BLaER1 treated with 17β-estradiol and CSF1 and Interleukin-3, amounts not matched to agents 10 nM and 100 nM (cell line): ENCODE results near the gene CNOT6.
"Not testable (repeated sequence)": the region's sequence is repeated elsewhere in the genome, so short reads cannot be mapped to it uniquely, and the experiment has no call there.

Experiments
- H3K27ac ChIP-seq, 11 experiments: shearing (Covaris generic); formaldehyde crosslinking; 2 replicates each; pipeline ENCODE4 v1.8.1; 2022
- H3K27me3 ChIP-seq, 11 experiments: shearing (Covaris generic); formaldehyde crosslinking; 2 replicates each; pipeline ENCODE4 v1.8.1; 2022
- H3K36me3 ChIP-seq, 11 experiments: shearing (Covaris generic); formaldehyde crosslinking; 2 replicates each; pipeline ENCODE4 v1.8.1; 2022
- H3K4me1 ChIP-seq, 10 experiments: shearing (Covaris generic); formaldehyde crosslinking; 2 replicates each; pipeline ENCODE4 v1.8.1; 2022
- H3K4me2 ChIP-seq, 11 experiments: shearing (Covaris generic); formaldehyde crosslinking; 2 replicates each; pipeline ENCODE4 v1.8.1; 2022
- H3K4me3 ChIP-seq, 10 experiments: shearing (Covaris generic); formaldehyde crosslinking; 2 replicates each; pipeline ENCODE4 v1.8.1; 2022
- H3K9ac ChIP-seq, 11 experiments: shearing (Covaris generic); formaldehyde crosslinking; 2 replicates each; pipeline ENCODE4 v1.8.1; 2022
- H3K9me3 ChIP-seq, 11 experiments: shearing (Covaris generic); formaldehyde crosslinking; replicated peaks in 1 of 11; 2 replicates each; pipeline ENCODE4 v1.8.1; 2022
- H4K20me1 ChIP-seq, 11 experiments: shearing (Covaris generic); formaldehyde crosslinking; 2 replicates each; pipeline ENCODE4 v1.8.1; 2022
- Cebpa-rat ChIP-seq, 11 experiments: shearing (Covaris generic); IDR thresholded peaks; 2 replicates each; pipeline ENCODE4 v1.8.1; 2022

Gene CNOT6

GRCh38 chr5:180494060-180494509 is at the start of gene CNOT6:
CNOT6 (plus strand) TSS chr5:180494379; CDS start chr5:180529277, 34,898 bp downstream.
- no peaks in the 10 kb centered on the region for H3K27me3 ChIP-seq
- peak within 1 kb of the TSS; percentile 82 to 97 (median 94) for H3K4me2 ChIP-seq
- H4K20me1 ChIP-seq = peaks cover 41 to 48% (median 46%) of the 10 kb centered on the region in 11 experiments; a peak in 21 of 22 replicates
- H3K9me3 ChIP-seq = no peaks in the 10 kb centered on the region
- peak within 1 kb of the TSS; percentile 91 to 99 (median 98) for H3K9ac ChIP-seq
- no peak for TF ChIP-seq Cebpa-rat (IDR thresholded peaks at IDR 0.05)
- H3K4me3 ChIP-seq = peak within 1 kb of the TSS; percentile 83 to 100 (median 99)
- H3K27ac ChIP-seq = peak within 1 kb of the TSS; percentile 79 to 100 (median 99)
- peaks cover 20 to 52% (median 40%) of the 10 kb centered on the region in 10 experiments for H3K4me1 ChIP-seq
- H3K36me3 ChIP-seq = peaks cover 0 to 38% (median 31%) of the 10 kb centered on the region in 11 experiments; a peak in 19 of 22 replicates

DNA sequence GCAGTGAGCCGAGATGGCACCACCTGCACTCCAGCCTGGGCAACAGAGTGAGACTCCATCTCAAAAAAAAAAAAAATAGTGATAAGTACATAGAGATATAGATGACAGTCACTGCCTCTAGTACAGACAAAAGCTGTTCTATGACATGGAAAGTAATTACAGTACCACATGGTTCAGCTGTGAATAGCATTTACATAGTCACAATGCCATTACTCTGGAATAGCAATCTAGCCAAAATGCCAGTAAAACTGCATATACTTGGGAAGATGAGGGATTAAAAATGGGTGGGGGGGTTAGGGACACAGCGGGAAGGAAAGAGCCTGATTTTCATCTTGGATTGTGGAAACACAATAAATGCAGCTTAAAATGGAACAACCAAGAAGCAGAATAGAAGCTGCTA is 39.4 kb upstream of the CNOT6 start:
- no peak overlapping the region for H3K27ac ChIP-seq
- H3K9ac ChIP-seq = no peak overlapping the region
- H3K27me3 ChIP-seq = no peaks in the 10 kb centered on the region
- no peaks in the 10 kb centered on the region for H4K20me1 ChIP-seq
- TF ChIP-seq Cebpa-rat (IDR thresholded peaks at IDR 0.05) = no peak
- H3K4me2 ChIP-seq = no peak overlapping the region
- no peaks in the 10 kb centered on the region for H3K36me3 ChIP-seq
- peaks cover 6 to 38% (median 28%) of the 10 kb centered on the region in 11 experiments; a peak in 18 of 22 replicates for H3K9me3 ChIP-seq
- H3K4me1 ChIP-seq = no peaks in the 10 kb centered on the region
- no peak overlapping the region for H3K4me3 ChIP-seq

- no peaks in the 10 kb centered on the region for H3K36me3 ChIP-seq
- no peaks in the 10 kb centered on the region for H3K4me1 ChIP-seq
- H3K9ac ChIP-seq = no peak overlapping the region
- TF ChIP-seq Cebpa-rat (IDR thresholded peaks at IDR 0.05) = no peak
- no peaks in the 10 kb centered on the region for H4K20me1 ChIP-seq
- H3K4me3 ChIP-seq = no peak overlapping the region
- no peak overlapping the region for H3K4me2 ChIP-seq
- H3K27ac ChIP-seq = no peak overlapping the region
- H3K27me3 ChIP-seq = no peaks in the 10 kb centered on the region
- H3K9me3 ChIP-seq = peaks cover 6 to 38% (median 28%) of the 10 kb centered on the region in 11 experiments; a peak in 18 of 22 replicates
Measured at GRCh38 chr5:180455872-180456271, 38.3 kb upstream of the CNOT6 start.

DNA sequence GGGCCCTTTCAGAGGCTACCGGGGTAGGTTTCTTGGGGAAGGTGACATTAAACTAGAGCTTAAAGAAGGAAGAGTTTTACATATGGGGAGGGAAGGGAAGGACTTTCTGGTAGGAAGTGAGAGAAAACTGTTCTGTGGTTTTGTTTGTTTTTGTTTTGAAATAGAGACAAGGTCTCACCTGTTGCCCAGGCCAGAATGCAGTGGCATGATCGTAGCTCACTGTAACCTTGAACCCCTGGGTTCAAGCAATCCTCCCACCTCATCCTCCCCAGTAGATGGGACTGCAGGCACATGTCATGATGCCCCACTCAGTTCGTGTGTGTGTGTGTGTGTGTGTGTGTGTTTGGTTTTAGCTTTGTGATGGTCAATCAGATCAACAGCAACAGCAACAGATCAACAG is 37.4 kb upstream of the CNOT6 start:
- TF ChIP-seq Cebpa-rat (IDR thresholded peaks at IDR 0.05) = no peak
- Histone ChIP-seq H3K27me3 (no peaks in the 10 kb centered on the region), H4K20me1 (no peaks in the 10 kb centered on the region), H3K36me3 (no peaks in the 10 kb centered on the region), H3K9me3 (peaks cover 6 to 38% (median 28%) of the 10 kb centered on the region in 11 experiments; a peak in 18 of 22 replicates), H3K27ac (no peak overlapping the region), H3K9ac (no peak overlapping the region), H3K4me1 (no peaks in the 10 kb centered on the region), H3K4me2 (no peak overlapping the region), H3K4me3 (no peak overlapping the region)

- H3K27me3 ChIP-seq, H3K4me3 ChIP-seq, H3K4me2 ChIP-seq, H4K20me1 ChIP-seq, H3K4me1 ChIP-seq, H3K9ac ChIP-seq, H3K27ac ChIP-seq, H3K36me3 ChIP-seq: not testable (repeated sequence)
- H3K9me3 ChIP-seq = peaks cover 0 to 27% (median 19%) of the 10 kb centered on the region in 11 experiments; a peak in 17 of 22 replicates
Measured at GRCh38 chr5:180458852-180459673, 35.1 kb upstream of the CNOT6 start.

DNA sequence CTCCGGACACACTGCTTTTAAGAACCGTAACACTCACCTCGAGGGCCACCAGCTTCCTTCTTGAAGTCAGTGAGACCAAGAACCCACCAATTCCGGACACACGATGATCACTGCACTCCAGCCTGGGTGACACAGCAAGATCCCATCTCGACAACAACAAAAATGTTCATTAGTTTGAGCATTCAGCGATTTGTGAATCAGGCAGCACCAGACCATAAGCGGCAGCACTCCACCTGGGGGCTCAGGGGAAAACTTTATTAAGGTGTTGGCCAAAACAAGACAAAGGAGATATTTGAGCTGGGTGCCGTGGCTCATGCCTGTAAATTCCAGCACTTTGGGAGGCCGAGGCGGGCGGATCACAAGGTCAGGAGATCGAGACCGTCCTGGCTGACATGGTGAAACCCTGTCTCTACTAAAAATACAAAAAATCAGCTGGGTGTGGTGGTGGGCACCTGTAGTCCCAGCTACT is 34.5 kb upstream of the CNOT6 start:
- H3K9me3 ChIP-seq = peaks cover 0 to 27% (median 19%) of the 10 kb centered on the region in 11 experiments; a peak in 17 of 22 replicates
- H4K20me1 ChIP-seq, H3K36me3 ChIP-seq, H3K27ac ChIP-seq, H3K4me2 ChIP-seq, H3K9ac ChIP-seq, H3K4me1 ChIP-seq, H3K27me3 ChIP-seq, H3K4me3 ChIP-seq: not testable (repeated sequence)

DNA sequence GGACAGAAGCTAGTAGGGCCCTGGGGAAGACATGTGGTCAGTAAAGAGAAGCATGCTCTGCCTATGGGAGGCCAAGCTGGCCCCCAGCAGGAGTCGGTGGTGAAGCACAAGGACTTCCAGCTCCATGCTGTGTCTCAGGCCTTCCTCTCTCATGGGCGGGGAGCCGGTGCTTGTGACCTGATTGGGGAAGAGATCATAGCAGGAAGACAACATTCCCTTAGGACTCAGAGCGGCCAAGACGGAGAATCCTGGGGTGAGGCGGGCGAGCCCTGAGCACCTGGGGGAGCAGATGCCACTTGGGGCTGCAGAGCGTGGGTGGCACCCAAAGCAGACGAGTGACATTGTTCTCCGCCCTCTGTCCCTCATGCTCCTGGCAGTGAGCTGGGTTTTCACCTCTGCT is 33.3 kb upstream of the CNOT6 start:
- peaks cover 0 to 30% (median 19%) of the 10 kb centered on the region in 11 experiments; a peak in 17 of 22 replicates for H3K9me3 ChIP-seq
- no peak for TF ChIP-seq Cebpa-rat (IDR thresholded peaks at IDR 0.05)
- no peak overlapping the region for H3K9ac ChIP-seq
- H3K4me2 ChIP-seq = no peak overlapping the region
- H3K27ac ChIP-seq = no peak overlapping the region
- no peaks in the 10 kb centered on the region for H4K20me1 ChIP-seq
- no peaks in the 10 kb centered on the region for H3K36me3 ChIP-seq
- H3K27me3 ChIP-seq = no peaks in the 10 kb centered on the region
- no peak overlapping the region for H3K4me3 ChIP-seq
- H3K4me1 ChIP-seq = no peaks in the 10 kb centered on the region

GRCh38 chr5:180461303-180461702 is 32.9 kb upstream of the CNOT6 start:
- Histone ChIP-seq H4K20me1 (no peaks in the 10 kb centered on the region), H3K4me3 (no peak overlapping the region), H3K36me3 (no peaks in the 10 kb centered on the region), H3K9me3 (peaks cover 0 to 30% (median 19%) of the 10 kb centered on the region in 11 experiments; a peak in 17 of 22 replicates), H3K4me2 (no peak overlapping the region), H3K4me1 (no peaks in the 10 kb centered on the region), H3K27me3 (no peaks in the 10 kb centered on the region), H3K27ac (no peak overlapping the region), H3K9ac (no peak overlapping the region)
- no peak for TF ChIP-seq Cebpa-rat (IDR thresholded peaks at IDR 0.05)

GRCh38 chr5:180463216-180463900 is 30.8 kb upstream of the CNOT6 start:
- Histone ChIP-seq H3K27me3 (no peaks in the 10 kb centered on the region), H3K4me2 (no peak overlapping the region), H3K9ac (no peak overlapping the region), H3K4me1 (peaks cover 0 to 12% (median 0%) of the 10 kb centered on the region in 10 experiments; a peak in 2 of 20 replicates), H4K20me1 (no peaks in the 10 kb centered on the region), H3K4me3 (no peak overlapping the region), H3K36me3 (no peaks in the 10 kb centered on the region), H3K27ac (no peak overlapping the region), H3K9me3 (peaks cover 0 to 21% (median 14%) of the 10 kb centered on the region in 11 experiments; a peak in 16 of 22 replicates)
- no peak for TF ChIP-seq Cebpa-rat (IDR thresholded peaks at IDR 0.05)
